GM23338 (cell line): ENCODE data around the gene EZR. TPM values are rescaled to one million over a fixed set of nuclear protein-coding genes. Genes with fewer than 3 reads are reported as not detected.

Source experiments
- ATAC-seq: fragments of 200-7000 bp; cut with Tn5 transposase; 3 replicates; pipeline ENCODE4 v1.9.1; 2020
- DNase-seq: peaks from one replicate; pipeline ENCODE4 v3.0.0-alpha.2; 2015; ENCODE audit warnings: low spot score
- H2AFZ ChIP-seq: fragments of 200-600 bp; sonication (generic); 2 replicates; pipeline ENCODE4 v1.8.0; 2016; ENCODE audit warnings: antibody characterized with exemption, mild to moderate bottlenecking, moderate library complexity
- H3F3A ChIP-seq: fragments of 200-600 bp; sonication (generic); replicated peaks from 2 replicates; pipeline ENCODE4 v1.8.0; 2017; ENCODE audit warnings: antibody characterized with exemption, mixed run types, low read depth
- H3K27ac ChIP-seq: fragments of 200-600 bp; sonication (generic); 2 replicates; pipeline ENCODE4 v1.6.1; 2016; ENCODE audit warnings: low read depth
- H3K27me3 ChIP-seq: fragments of 200-600 bp; sonication (generic); 2 replicates; pipeline ENCODE4 v1.8.0; 2016; ENCODE audit warnings: mild to moderate bottlenecking, mixed run types, moderate library complexity; ENCODE audit not compliant: insufficient read depth
- H3K36me3 ChIP-seq: fragments of 200-600 bp; sonication (generic); 2 replicates; pipeline ENCODE4 v1.8.0; 2016; ENCODE audit warnings: mild to moderate bottlenecking; ENCODE audit not compliant: insufficient read depth
- H3K4me1 ChIP-seq: fragments of 200-600 bp; sonication (generic); 2 replicates; pipeline ENCODE4 v1.8.0; 2016; ENCODE audit warnings: mild to moderate bottlenecking, moderate library complexity; ENCODE audit not compliant: insufficient read depth
- H3K4me2 ChIP-seq: fragments of 200-600 bp; sonication (generic); 2 replicates; pipeline ENCODE4 v1.7.1; 2017; ENCODE audit warnings: mixed run types
- H3K4me3 ChIP-seq: fragments of 200-600 bp; sonication (generic); 2 replicates; pipeline ENCODE4 v1.6.1; 2016; ENCODE audit warnings: mixed run types
- H3K79me2 ChIP-seq: fragments of 200-600 bp; sonication (generic); replicated peaks from 2 replicates; pipeline ENCODE4 v1.8.0; 2017; ENCODE audit warnings: mild to moderate bottlenecking; ENCODE audit not compliant: insufficient read depth
- H3K9me2 ChIP-seq: fragments of 200-600 bp; sonication (generic); 2 replicates; pipeline ENCODE4 v1.8.0; 2017; ENCODE audit not compliant: insufficient read depth
- H4K20me1 ChIP-seq: fragments of 200-600 bp; sonication (generic); replicated peaks from 2 replicates; pipeline ENCODE4 v1.8.0; 2017; ENCODE audit warnings: mild to moderate bottlenecking; ENCODE audit not compliant: insufficient read depth
- H3K27ac Mint-ChIP-seq: 2 replicates; pipeline ENCODE4 v1.8.0; 2020; ENCODE audit warnings: inconsistent platforms, mild to moderate bottlenecking, moderate library complexity, mixed read lengths
- H3K27me3 Mint-ChIP-seq: 3 replicates; pipeline ENCODE4 v1.8.0; 2022; ENCODE audit warnings: low read depth, mild to moderate bottlenecking, moderate library complexity, mixed read lengths, inconsistent platforms; ENCODE audit not compliant: insufficient read depth, poor library complexity
- H3K36me3 Mint-ChIP-seq: 3 replicates; pipeline ENCODE4 v1.8.0; 2021; ENCODE audit warnings: low read depth, mild to moderate bottlenecking, inconsistent platforms, moderate library complexity, mixed read lengths
- H3K4me1 Mint-ChIP-seq: 3 replicates; pipeline ENCODE4 v1.8.0; 2020; ENCODE audit warnings: mild to moderate bottlenecking, inconsistent platforms, mixed read lengths
- H3K4me3 Mint-ChIP-seq: 3 replicates; pipeline ENCODE4 v1.8.0; 2021; ENCODE audit warnings: moderate library complexity, mild to moderate bottlenecking, inconsistent platforms, mixed read lengths
- H3K9me3 Mint-ChIP-seq: 3 replicates; pipeline ENCODE4 v1.8.0; 2020; ENCODE audit warnings: moderate library complexity, mild to moderate bottlenecking, inconsistent platforms, mixed read lengths
- CREB1 ChIP-seq: fragments of 250-450 bp; sonication (Bioruptor Pico); IDR thresholded peaks from 2 replicates; pipeline ENCODE4 v1.5.0; 2020; ENCODE audit warnings: low read depth, mild to moderate bottlenecking, moderate library complexity
- JUNB ChIP-seq: IDR thresholded peaks from one replicate; pipeline ENCODE4 v1.6.1; 2016; ENCODE audit warnings: antibody characterized with exemption; ENCODE audit not compliant: unreplicated experiment
- REST ChIP-seq: IDR thresholded peaks from one replicate; pipeline ENCODE4 v1.6.1; 2018; ENCODE audit warnings: antibody characterized with exemption; ENCODE audit not compliant: unreplicated experiment
- STAT1 ChIP-seq: IDR thresholded peaks from one replicate; pipeline ENCODE4 v1.6.1; 2016; ENCODE audit warnings: antibody characterized with exemption; ENCODE audit not compliant: unreplicated experiment
- ZNF114 ChIP-seq: fragments of 250-450 bp; sonication (Bioruptor Pico); IDR thresholded peaks from 2 replicates; pipeline ENCODE4 v1.5.0; 2020; ENCODE audit warnings: mild to moderate bottlenecking, moderate library complexity
- polyA plus RNA-seq: library from polyadenylated mRNA; unstranded; fragments of >200 nt; fragmentation: Nextera tagmentation; extraction: Ambion mirVana; gene quantifications from 2 replicates; pipeline ENCODE4 v1.2.1, GENCODE V29; 2016
- total RNA-seq: library from RNA; depleted of rRNA; stranded (reverse); fragments of >200 nt; shearing (Covaris generic); gene quantifications from 2 replicates; pipeline ENCODE4 v1.2.3, GENCODE V29; 2014

The EZR gene
- total and polyA plus RNA-seq, 2 experiments from 2014 or later: 199 to 208 TPM

DNA sequence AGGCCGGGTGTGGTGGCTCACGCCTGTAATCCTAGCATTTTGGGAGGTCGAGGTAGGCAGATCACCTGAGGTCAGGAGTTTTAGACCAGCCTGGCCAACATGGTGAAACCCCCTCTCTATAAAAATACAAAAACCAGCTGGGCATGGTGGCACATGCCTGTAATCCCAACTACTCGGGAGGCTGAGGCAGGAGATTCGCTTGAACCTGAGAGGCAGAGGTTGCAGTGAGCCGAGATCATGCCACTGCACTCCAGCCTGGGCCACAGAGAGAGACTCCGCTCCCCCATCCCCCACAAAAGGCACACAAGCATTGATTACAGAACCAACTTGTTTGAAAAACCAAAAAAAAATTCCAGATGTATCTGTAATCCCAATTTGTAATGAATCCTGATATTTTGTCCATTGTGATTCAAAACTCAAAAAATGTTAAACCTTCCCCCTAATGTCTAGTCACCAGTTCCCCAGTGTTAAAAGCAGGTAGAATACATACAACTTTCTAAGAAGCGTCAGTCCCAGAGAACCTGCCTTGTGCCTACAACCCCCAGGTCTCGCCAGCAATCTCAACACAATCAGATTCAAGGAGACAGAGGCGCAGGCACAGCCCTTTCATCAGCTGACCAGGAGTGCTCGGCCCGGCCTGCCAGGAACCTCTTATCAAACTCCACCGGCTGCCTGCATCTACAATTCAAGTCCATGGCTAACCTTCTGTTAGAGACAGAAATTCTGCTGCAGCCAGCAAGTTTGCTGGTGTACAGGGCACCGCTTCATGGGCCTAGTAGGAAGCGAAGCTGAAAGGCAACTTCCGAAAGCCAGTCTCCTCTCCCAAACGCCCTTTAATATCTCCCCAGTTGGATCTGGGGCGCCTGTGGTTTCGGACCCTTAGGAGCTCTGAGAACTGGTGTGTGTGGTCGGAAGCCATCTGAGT lies 2.1 kb downstream of the EZR start:
- peak overlapping the region; percentile 91 for H3K4me3 ChIP-seq
- Mint-ChIP-seq H3K36me3 (peaks cover 71% of the 10 kb centered on the region), H3K9me3 (peaks cover 8% of the 10 kb centered on the region), H3K4me3 (peak overlapping the region; percentile 98), H3K27me3 (peaks cover 30% of the 10 kb centered on the region), H3K4me1 (peaks cover 50% of the 10 kb centered on the region), H3K27ac (peak overlapping the region; percentile 95)
- H3K36me3 ChIP-seq: peaks cover 14% of the 10 kb centered on the region
- peaks cover 54% of the 10 kb centered on the region for H4K20me1 ChIP-seq
- H3K4me1 ChIP-seq: peaks cover 45% of the 10 kb centered on the region
- peak overlapping the region; percentile 96 for H3K4me2 ChIP-seq
- H2AFZ ChIP-seq: no peak overlapping the region
- peak overlapping the region; percentile 75 for H3K27ac ChIP-seq
- peaks cover 64% of the 10 kb centered on the region for H3K79me2 ChIP-seq
- DNase-seq (peak; percentile 53), ATAC-seq (peak; percentile 14)
- H3F3A ChIP-seq: peaks cover 19% of the 10 kb centered on the region
- TF ChIP-seq ZNF114 (CRISPR knock-in tag): no peak
- TF ChIP-seq CREB1: no peak
- TF ChIP-seq REST: no peak
- no peak for TF ChIP-seq STAT1
- H3K27me3 ChIP-seq: peaks cover 11% of the 10 kb centered on the region
- H3K9me2 ChIP-seq: peaks cover 7% of the 10 kb centered on the region; the same call in 1 of the 2 replicates

DNA sequence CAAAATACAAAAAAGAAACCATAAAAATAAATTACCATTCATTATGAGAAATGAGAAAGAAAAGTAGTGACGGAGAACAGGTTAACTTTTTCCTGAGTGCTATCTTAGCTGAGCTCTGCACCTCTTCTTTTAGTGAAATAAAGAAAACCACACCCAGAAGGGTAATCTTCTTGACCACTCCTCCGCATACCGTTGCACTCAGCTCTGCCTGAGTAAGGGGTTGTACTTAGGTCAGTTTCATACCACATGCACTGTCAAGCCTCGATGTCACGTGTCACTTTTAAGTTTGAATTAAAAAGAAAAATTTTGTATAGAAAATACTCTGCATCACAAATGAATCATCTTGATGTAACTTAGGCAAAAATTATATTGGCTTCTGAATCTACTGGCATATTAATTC lies 2.8 kb downstream of the EZR start:
- Histone ChIP-seq H3K79me2 (peaks cover 71% of the 10 kb centered on the region), H3K4me2 (peak overlapping the region; percentile 96), H4K20me1 (peaks cover 60% of the 10 kb centered on the region), H3K9me2 (peaks cover 7% of the 10 kb centered on the region; the same call in 1 of the 2 replicates), H3K27ac (peak overlapping the region; percentile 75; the same call in 1 of the 2 replicates), H3K4me3 (peak overlapping the region; percentile 91), H3F3A (peaks cover 19% of the 10 kb centered on the region), H3K36me3 (peaks cover 14% of the 10 kb centered on the region), H3K27me3 (peaks cover 11% of the 10 kb centered on the region), H2AFZ (no peak overlapping the region), H3K4me1 (peaks cover 52% of the 10 kb centered on the region)
- H3K27ac Mint-ChIP-seq: no peak overlapping the region
- ATAC-seq: no peak
- DNase-seq: no peak
- peaks cover 76% of the 10 kb centered on the region for H3K36me3 Mint-ChIP-seq
- H3K4me3 Mint-ChIP-seq: peak overlapping the region; percentile 98
- H3K27me3 Mint-ChIP-seq: peaks cover 30% of the 10 kb centered on the region
- H3K4me1 Mint-ChIP-seq: peaks cover 57% of the 10 kb centered on the region
- peaks cover 8% of the 10 kb centered on the region for H3K9me3 Mint-ChIP-seq
- TF ChIP-seq JUNB: no peak
- TF ChIP-seq STAT1: no peak
